ENCODE results near the gene CRIP2. TPM values are rescaled to one million over a fixed set of nuclear protein-coding genes. Genes with fewer than 3 reads are reported as not detected.

CRIP2 gene
- total RNA-seq, 4 donors from 2014 or later = 103 to 203 (median 141) TPM

- 90 to 93% methylated on average over 22 of the region's 22 CpGs for WGBS, 2 donors
- no peak for TF ChIP-seq POLR2A (IDR thresholded peaks at IDR 0.05)
- TF ChIP-seq CTCF (IDR thresholded peaks at IDR 0.05) = no peak
- intact Hi-C loops (cut with DNase I; ENCODE audit: low total_unique reads) = no loop called here
- DNase-seq (ENCODE audit: low spot score in 2 of 2) = no peak
- H3K4me3 ChIP-seq (ENCODE audit: low read depth, poor library complexity, severe bottlenecking) = no peak overlapping the region
Measured at GRCh38 chr14:105450123-105450505, 24.5 kb upstream of the CRIP2 start.

GRCh38 chr14:105450864-105451720 lies 23.5 kb upstream of the CRIP2 start:
- TF ChIP-seq POLR2A (IDR thresholded peaks at IDR 0.05) (no peak), CTCF (IDR thresholded peaks at IDR 0.05) (no peak)
- WGBS, 2 donors = 85 to 93% methylated on average over 22 to 26 of the region's 29 CpGs
- DNase-seq (ENCODE audit: low spot score in 2 of 2) = no peak
- intact Hi-C loops (cut with DNase I; ENCODE audit: low total_unique reads) = no loop called here
- H3K4me3 ChIP-seq (ENCODE audit: low read depth, poor library complexity, severe bottlenecking) = no peak overlapping the region

- TF ChIP-seq CTCF (IDR thresholded peaks at IDR 0.05) (no peak), POLR2A (IDR thresholded peaks at IDR 0.05) (no peak)
- H3K4me3 ChIP-seq (ENCODE audit: low read depth, poor library complexity, severe bottlenecking) = no peak overlapping the region
- WGBS, 2 donors = 89% methylated on average over 14 of the region's 14 CpGs
- DNase-seq (ENCODE audit: low spot score in 2 of 2) = no peak
- intact Hi-C loops (cut with DNase I; ENCODE audit: low total_unique reads) = no loop called here
Measured at GRCh38 chr14:105452963-105453362, 21.7 kb upstream of the CRIP2 start.

- TF ChIP-seq POLR2A (IDR thresholded peaks at IDR 0.05) (no peak), CTCF (IDR thresholded peaks at IDR 0.05) (no peak)
- intact Hi-C loops (cut with DNase I; ENCODE audit: low total_unique reads) = no loop called here
- DNase-seq (ENCODE audit: low spot score in 2 of 2) = no peak
- H3K4me3 ChIP-seq (ENCODE audit: low read depth, poor library complexity, severe bottlenecking) = no peak overlapping the region
- WGBS, 2 donors = 92% methylated on average over 14 of the region's 14 CpGs
Measured at GRCh38 chr14:105453847-105454246, 20.8 kb upstream of the CRIP2 start.

GRCh38 chr14:105455086-105455640 lies 19.5 kb upstream of the CRIP2 start:
- H3K4me3 ChIP-seq (ENCODE audit: low read depth, poor library complexity, severe bottlenecking) = no peak overlapping the region
- DNase-seq (ENCODE audit: low spot score in 2 of 2) = no peak
- intact Hi-C loops (cut with DNase I; ENCODE audit: low total_unique reads) = no loop called here
- TF ChIP-seq CTCF (IDR thresholded peaks at IDR 0.05) (no peak), POLR2A (IDR thresholded peaks at IDR 0.05) (no peak)
- WGBS, 2 donors = 85 to 89% methylated on average over 14 to 22 of the region's 22 CpGs
